Measurements from ENCODE around the gene FAM193A.

FAM193A gene, protein sequence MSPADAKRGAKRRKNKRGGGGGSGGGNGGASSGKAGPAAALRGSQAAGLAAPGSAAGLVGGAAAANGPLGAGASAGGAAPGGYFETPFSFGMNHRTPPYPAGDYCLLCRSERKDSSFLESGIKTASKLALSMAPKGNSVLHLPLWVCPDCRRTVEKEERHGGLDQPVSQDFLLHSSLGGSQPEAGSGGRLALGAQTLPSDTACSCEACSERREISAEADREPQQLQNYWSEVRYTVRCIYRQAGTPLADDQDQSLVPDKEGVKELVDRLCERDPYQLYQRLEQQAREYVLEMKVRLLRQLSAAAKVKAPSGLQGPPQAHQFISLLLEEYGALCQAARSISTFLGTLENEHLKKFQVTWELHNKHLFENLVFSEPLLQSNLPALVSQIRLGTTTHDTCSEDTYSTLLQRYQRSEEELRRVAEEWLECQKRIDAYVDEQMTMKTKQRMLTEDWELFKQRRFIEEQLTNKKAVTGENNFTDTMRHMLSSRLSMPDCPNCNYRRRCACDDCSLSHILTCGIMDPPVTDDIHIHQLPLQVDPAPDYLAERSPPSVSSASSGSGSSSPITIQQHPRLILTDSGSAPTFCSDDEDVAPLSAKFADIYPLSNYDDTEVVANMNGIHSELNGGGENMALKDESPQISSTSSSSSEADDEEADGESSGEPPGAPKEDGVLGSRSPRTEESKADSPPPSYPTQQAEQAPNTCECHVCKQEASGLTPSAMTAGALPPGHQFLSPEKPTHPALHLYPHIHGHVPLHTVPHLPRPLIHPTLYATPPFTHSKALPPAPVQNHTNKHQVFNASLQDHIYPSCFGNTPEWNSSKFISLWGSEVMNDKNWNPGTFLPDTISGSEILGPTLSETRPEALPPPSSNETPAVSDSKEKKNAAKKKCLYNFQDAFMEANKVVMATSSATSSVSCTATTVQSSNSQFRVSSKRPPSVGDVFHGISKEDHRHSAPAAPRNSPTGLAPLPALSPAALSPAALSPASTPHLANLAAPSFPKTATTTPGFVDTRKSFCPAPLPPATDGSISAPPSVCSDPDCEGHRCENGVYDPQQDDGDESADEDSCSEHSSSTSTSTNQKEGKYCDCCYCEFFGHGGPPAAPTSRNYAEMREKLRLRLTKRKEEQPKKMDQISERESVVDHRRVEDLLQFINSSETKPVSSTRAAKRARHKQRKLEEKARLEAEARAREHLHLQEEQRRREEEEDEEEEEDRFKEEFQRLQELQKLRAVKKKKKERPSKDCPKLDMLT (N-terminal part only)

DNA sequence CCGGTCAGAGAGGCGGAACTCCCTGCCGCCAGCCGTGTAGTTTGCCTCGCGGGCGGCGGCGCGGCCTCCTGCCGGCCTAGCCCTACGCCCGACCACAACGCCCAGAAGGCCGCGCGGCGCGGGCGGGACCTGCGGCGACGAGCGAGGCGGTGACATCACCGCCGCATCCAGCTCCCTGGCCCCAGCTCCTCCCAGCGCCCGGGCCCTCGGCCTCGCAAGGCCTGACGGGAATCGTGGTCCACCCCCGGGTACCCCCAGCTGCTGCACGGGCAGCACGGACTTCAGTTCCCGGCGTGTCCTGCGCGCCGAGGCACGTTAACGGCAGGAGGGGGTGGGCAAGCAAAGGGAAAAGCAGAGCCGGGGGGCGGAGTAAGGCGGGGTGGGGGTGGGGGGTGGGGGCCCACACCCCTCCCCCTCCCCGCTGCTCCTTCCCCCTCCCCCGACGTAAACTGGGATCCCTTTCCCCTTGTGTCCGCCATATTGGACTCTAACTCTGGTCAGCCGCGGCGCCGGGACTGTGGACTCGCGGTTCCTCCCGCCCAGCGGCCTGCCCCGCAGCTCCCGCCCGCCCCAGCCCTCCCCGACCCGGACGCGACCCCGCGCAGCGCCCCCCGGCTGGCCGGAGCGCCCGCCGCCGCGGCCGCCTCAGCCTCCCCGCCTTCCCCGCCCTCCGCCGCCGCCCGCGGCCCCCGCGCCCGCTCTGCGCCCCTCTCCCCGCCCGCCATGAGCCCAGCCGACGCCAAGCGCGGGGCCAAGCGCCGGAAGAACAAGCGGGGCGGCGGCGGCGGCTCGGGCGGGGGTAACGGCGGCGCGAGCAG lies at the start of gene FAM193A:
Gene FAM193A (plus strand): TSS at position 455 of the 818 bp plus-strand sequence. CDS start 269 bp downstream, at position 724.
- Histone ChIP-seq H3K4me3 (ENCODE audit: low read length) (peak within 1 kb of the TSS; percentile 89), H3K9ac (ENCODE audit: low read depth, low read length) (peak within 1 kb of the TSS; percentile 95), H3K27ac (ENCODE audit: low read length) (peak within 1 kb of the TSS; percentile 87), H3K36me3 (ENCODE audit: insufficient read depth, low read depth, low read length) (peaks cover 5% of the 10 kb centered on the region; the same call in 1 of the 2 replicates), H3K27me3 (ENCODE audit: insufficient read depth, low read length) (no peaks in the 10 kb centered on the region), H3K4me1 (ENCODE audit: insufficient read depth, low read length) (peaks cover 7% of the 10 kb centered on the region; the same call in 1 of the 2 replicates), H3K9me3 (ENCODE audit: insufficient read depth, low read depth, low read length) (no peaks in the 10 kb centered on the region)

DNA sequence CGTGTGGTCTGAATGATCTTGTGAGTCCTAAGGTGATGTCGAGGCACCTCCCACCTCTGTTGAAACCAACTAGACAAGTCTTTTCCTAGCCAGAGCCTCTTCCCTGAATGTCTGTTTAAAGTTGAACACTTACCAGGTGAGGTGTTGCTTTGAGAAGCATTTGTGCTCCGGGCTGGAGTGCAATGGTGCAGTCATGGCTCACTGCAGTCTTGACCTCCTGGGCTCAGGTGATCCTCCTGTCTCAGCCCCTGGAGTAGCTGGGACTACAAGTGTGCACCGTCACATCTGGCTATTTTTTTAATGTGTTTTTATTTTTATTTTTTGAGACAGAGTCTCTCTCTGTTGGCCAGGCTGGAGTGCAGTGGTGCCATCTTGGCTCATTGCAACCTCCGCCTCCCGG lies 49.5 kb upstream of the FAM193A start:
- Histone ChIP-seq H3K27ac (ENCODE audit: low read length) (no peak overlapping the region), H3K9me3 (ENCODE audit: insufficient read depth, low read depth, low read length) (no peaks in the 10 kb centered on the region), H3K9ac (ENCODE audit: low read depth, low read length) (no peak overlapping the region), H3K27me3 (ENCODE audit: insufficient read depth, low read length) (no peaks in the 10 kb centered on the region), H3K36me3 (ENCODE audit: insufficient read depth, low read depth, low read length) (peaks cover 27% of the 10 kb centered on the region), H3K4me3 (ENCODE audit: low read length) (no peak overlapping the region), H3K4me1 (ENCODE audit: insufficient read depth, low read length) (peaks cover 6% of the 10 kb centered on the region; the same call in 1 of the 2 replicates)

DNA sequence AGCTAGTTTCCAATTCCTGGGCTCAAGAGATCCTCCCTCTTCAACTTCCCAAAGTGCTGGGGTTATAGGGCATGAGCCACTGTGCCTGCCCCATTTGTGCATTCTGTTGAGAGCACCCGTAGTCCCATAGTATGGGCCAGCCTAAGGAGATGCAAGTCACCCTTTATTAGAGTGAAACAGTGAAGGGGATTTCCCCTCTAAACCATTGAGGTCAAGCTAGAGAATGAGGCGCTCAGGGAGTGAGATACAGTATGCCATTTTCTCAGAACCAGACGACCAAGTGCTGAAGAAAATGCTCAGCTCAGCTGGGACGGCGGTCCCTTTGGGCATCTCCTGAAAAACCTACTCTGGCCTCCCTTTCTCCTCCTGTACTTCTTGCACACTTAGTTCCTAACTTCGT lies 48.8 kb upstream of the FAM193A start:
- H3K27me3 ChIP-seq (ENCODE audit: insufficient read depth, low read length): no peaks in the 10 kb centered on the region
- H3K4me3 ChIP-seq (ENCODE audit: low read length): no peak overlapping the region
- H3K36me3 ChIP-seq (ENCODE audit: insufficient read depth, low read depth, low read length): peaks cover 33% of the 10 kb centered on the region
- no peaks in the 10 kb centered on the region for H3K4me1 ChIP-seq (ENCODE audit: insufficient read depth, low read length)
- H3K9ac ChIP-seq (ENCODE audit: low read depth, low read length): no peak overlapping the region
- H3K9me3 ChIP-seq (ENCODE audit: insufficient read depth, low read depth, low read length): no peaks in the 10 kb centered on the region
- H3K27ac ChIP-seq (ENCODE audit: low read length): no peak overlapping the region

DNA sequence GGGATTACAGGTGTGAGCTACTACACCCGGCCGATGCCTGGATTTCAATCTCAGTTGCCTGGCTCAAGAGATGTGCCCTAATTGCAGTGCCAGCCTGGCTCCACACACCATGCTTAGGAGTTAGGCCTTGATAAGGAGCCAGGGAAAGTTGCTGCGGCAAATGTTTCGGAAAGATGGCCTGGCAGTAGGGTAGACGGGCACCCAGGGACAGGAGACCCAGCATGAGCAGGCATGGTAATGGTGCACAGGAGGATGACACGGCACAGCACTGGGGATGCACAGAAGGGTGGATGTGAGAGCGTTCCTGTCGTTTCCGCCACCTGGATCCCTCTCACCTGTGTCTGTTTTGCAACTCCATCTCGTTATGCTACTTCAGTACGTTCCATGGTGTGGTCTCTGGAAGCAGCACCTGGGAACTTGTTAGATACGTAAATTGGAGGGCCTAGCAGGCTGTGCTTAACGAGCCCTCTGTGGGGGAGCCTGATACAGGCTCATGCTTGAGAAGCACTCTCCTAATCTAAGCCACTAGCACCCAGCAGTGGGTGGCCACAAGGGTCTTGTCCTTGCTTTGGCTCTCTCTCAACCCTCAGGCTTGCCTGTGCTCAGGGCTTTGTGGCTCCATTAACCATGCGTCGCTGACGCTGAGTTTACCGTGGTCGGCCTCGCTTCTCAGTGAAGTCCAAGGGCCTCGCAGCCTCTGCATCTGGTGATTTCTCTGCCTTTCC lies 47.2 kb upstream of the FAM193A start:
- Histone ChIP-seq H3K4me3 (ENCODE audit: low read length) (no peak overlapping the region), H3K9me3 (ENCODE audit: insufficient read depth, low read depth, low read length) (no peaks in the 10 kb centered on the region), H3K27me3 (ENCODE audit: insufficient read depth, low read length) (no peaks in the 10 kb centered on the region), H3K36me3 (ENCODE audit: insufficient read depth, low read depth, low read length) (peaks cover 47% of the 10 kb centered on the region), H3K4me1 (ENCODE audit: insufficient read depth, low read length) (no peaks in the 10 kb centered on the region), H3K27ac (ENCODE audit: low read length) (no peak overlapping the region), H3K9ac (ENCODE audit: low read depth, low read length) (no peak overlapping the region)

DNA sequence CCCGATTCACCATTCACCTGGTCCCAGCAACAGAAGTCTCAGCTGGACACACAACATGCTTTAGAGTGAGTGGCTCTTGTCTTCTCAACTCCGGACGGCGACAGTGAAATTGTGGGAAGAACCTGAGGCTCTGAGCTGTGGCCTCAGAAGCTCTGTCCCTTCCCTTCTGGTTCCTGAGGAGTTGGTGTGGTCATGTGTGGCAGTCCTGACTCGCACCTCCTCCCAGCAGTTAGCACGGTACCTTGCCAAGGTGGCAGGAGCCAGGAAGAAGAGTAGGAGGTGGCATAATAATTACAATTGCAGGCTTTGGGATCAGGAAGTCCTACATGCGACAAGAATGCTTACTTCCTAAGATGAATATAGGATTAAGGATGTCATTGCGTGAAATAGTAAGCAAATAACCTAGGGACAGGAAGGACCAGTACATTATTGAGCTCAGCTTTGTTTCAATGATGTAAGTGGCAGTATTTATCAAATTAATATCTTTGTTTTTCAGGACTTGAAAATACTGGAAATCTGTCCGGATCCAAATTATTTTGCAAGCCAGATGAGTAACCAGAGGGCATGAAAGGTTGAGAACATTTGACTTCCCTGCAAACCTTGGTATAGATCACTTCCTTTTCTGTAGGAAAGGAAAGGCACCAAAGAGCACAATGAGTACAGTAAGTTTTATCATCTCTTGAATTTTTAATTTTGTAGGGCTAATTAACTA lies 46.5 kb upstream of the FAM193A start:
- no peak overlapping the region for H3K27ac ChIP-seq (ENCODE audit: low read length)
- H3K9me3 ChIP-seq (ENCODE audit: insufficient read depth, low read depth, low read length): no peaks in the 10 kb centered on the region
- no peaks in the 10 kb centered on the region for H3K4me1 ChIP-seq (ENCODE audit: insufficient read depth, low read length)
- H3K36me3 ChIP-seq (ENCODE audit: insufficient read depth, low read depth, low read length): peaks cover 51% of the 10 kb centered on the region
- H3K27me3 ChIP-seq (ENCODE audit: insufficient read depth, low read length): no peaks in the 10 kb centered on the region
- H3K9ac ChIP-seq (ENCODE audit: low read depth, low read length): no peak overlapping the region
- no peak overlapping the region for H3K4me3 ChIP-seq (ENCODE audit: low read length)

DNA sequence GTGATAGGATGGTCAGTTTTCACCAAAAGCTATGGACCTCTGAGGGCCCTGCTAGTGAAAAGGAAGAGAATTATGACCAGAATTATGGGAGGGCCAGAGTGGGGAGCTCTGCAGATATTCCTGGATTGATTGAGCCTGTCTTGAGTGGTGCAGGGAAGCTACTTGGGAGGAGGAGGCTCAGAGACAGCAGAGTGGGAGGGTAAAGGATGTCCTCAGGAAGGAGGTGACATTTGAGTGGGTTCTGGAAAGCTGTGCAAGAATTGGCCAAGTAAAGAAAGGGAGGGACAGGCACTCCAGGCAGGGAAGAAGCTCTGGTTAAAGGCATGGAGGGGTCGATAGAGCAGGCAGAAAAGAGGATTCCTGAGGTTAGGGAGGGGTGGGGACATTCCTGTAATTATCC lies 43.5 kb upstream of the FAM193A start:
- Histone ChIP-seq H3K36me3 (ENCODE audit: insufficient read depth, low read depth, low read length) (peaks cover 80% of the 10 kb centered on the region), H3K27me3 (ENCODE audit: insufficient read depth, low read length) (no peaks in the 10 kb centered on the region), H3K9me3 (ENCODE audit: insufficient read depth, low read depth, low read length) (no peaks in the 10 kb centered on the region), H3K9ac (ENCODE audit: low read depth, low read length) (no peak overlapping the region), H3K4me1 (ENCODE audit: insufficient read depth, low read length) (no peaks in the 10 kb centered on the region), H3K4me3 (ENCODE audit: low read length) (no peak overlapping the region), H3K27ac (ENCODE audit: low read length) (no peak overlapping the region)

DNA sequence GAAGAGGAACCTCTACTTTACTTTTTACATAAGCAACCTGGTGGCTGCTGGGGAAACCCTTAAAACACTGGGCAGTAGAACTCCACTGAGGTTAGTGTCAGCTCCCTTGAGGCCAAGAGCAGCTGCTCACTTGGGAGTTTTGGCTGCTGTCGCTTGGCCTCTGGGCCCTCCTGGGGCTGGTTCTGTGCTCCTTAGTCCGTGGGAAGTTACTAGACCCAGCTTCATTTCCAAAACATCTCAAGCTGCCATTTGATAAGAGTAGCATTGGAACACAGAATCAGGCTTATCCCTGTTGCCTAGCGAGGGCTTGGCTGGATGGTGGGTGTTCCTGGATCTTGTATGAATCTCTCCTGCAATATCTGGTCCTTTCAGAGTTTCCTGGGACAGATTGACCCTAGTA lies 41.5 kb upstream of the FAM193A start:
- Histone ChIP-seq H3K36me3 (ENCODE audit: insufficient read depth, low read depth, low read length) (peaks cover 93% of the 10 kb centered on the region), H3K27ac (ENCODE audit: low read length) (no peak overlapping the region)

DNA sequence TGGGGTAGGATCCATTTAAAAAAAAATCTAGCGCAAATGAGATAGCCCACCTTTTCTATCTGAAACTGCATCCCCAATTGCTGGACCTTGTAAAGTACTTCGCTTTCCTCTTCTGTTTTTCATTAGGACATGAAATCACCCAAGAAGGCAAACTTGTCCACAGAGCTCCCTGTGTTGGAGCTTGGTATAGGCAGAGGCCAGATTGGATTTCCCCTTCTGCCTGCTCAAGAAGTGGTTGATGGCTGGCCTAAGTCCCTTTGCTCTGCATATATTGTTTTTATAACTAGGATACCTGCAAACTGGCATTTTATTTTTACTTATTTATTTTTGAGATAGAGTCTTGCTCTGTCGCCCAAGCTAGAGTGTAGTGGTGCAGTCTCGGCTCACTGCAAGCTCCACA lies 39.1 kb upstream of the FAM193A start:
- Histone ChIP-seq H3K9ac (ENCODE audit: low read depth, low read length) (no peak overlapping the region), H3K27me3 (ENCODE audit: insufficient read depth, low read length) (no peaks in the 10 kb centered on the region), H3K36me3 (ENCODE audit: insufficient read depth, low read depth, low read length) (peaks cover 93% of the 10 kb centered on the region), H3K27ac (ENCODE audit: low read length) (no peak overlapping the region), H3K9me3 (ENCODE audit: insufficient read depth, low read depth, low read length) (no peaks in the 10 kb centered on the region), H3K4me1 (ENCODE audit: insufficient read depth, low read length) (no peaks in the 10 kb centered on the region), H3K4me3 (ENCODE audit: low read length) (no peak overlapping the region)

More for the DNA sequence above, 41.5 kb upstream of the FAM193A start:
- Histone ChIP-seq H3K4me3 (ENCODE audit: low read length) (no peak overlapping the region), H3K4me1 (ENCODE audit: insufficient read depth, low read length) (no peaks in the 10 kb centered on the region), H3K9ac (ENCODE audit: low read depth, low read length) (no peak overlapping the region), H3K9me3 (ENCODE audit: insufficient read depth, low read depth, low read length) (no peaks in the 10 kb centered on the region), H3K27me3 (ENCODE audit: insufficient read depth, low read length) (no peaks in the 10 kb centered on the region)

DNA sequence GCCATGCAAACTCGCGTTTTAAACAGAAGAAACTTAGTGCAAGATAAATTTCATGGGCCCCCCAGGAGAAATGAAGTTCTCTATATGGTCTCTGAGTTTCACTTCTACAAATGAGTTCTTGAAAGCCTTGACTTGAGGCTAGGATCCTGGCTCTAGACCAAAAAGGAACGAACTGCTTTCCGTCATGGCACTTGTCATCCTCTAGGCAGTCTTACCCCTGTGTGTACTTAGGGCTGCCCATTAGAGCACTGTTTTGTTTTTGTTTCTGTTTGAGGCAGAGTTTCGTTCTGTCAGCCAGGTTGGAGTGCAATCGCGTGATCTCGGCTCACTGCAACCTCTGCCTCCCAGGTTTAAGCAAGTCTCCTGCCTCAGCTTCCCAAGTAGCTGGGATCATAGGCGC lies 38.5 kb upstream of the FAM193A start:
- Histone ChIP-seq H3K4me1 (ENCODE audit: insufficient read depth, low read length) (no peaks in the 10 kb centered on the region), H3K4me3 (ENCODE audit: low read length) (no peak overlapping the region), H3K9ac (ENCODE audit: low read depth, low read length) (no peak overlapping the region), H3K27me3 (ENCODE audit: insufficient read depth, low read length) (no peaks in the 10 kb centered on the region), H3K9me3 (ENCODE audit: insufficient read depth, low read depth, low read length) (no peaks in the 10 kb centered on the region), H3K36me3 (ENCODE audit: insufficient read depth, low read depth, low read length) (peaks cover 90% of the 10 kb centered on the region), H3K27ac (ENCODE audit: low read length) (no peak overlapping the region)

DNA sequence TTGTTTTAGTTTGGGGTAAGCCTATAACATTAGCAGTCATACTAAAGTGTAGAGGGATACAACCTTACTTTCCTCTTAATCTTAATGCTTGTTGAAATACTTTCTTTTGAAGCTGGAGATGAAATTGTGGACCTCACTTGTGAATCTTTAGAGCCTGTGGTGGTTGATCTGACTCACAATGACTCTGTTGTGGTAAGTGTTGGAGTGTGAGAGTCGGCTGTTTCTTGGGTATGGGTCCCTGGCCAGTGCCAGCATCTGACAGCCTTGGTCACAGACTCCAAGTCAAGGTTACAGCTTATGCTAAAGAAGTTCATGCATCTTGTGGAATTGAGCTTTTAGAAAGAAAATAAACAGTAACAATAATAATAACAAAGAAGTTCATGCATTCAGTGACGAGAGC lies 35.9 kb upstream of the FAM193A start:
- Histone ChIP-seq H3K9me3 (ENCODE audit: insufficient read depth, low read depth, low read length) (no peaks in the 10 kb centered on the region), H3K27me3 (ENCODE audit: insufficient read depth, low read length) (no peaks in the 10 kb centered on the region), H3K36me3 (ENCODE audit: insufficient read depth, low read depth, low read length) (peaks cover 85% of the 10 kb centered on the region), H3K4me3 (ENCODE audit: low read length) (no peak overlapping the region), H3K4me1 (ENCODE audit: insufficient read depth, low read length) (no peaks in the 10 kb centered on the region), H3K9ac (ENCODE audit: low read depth, low read length) (no peak overlapping the region), H3K27ac (ENCODE audit: low read length) (no peak overlapping the region)

Data from iPS-20b (cell line).